CD4-positive, alpha-beta T cell treated with Interleukin-17A for 1 hour (primary cell): Measurements from ENCODE around the gene DBNL.
"Not testable (repeated sequence)": the region's sequence is repeated elsewhere in the genome, so short reads cannot be mapped to it uniquely, and the experiment has no call there.

ENCODE experiments used
- DNase-seq: peaks from one replicate; pipeline ENCODE4 v3.0.0-alpha.2; 2020

The DBNL gene

DNA sequence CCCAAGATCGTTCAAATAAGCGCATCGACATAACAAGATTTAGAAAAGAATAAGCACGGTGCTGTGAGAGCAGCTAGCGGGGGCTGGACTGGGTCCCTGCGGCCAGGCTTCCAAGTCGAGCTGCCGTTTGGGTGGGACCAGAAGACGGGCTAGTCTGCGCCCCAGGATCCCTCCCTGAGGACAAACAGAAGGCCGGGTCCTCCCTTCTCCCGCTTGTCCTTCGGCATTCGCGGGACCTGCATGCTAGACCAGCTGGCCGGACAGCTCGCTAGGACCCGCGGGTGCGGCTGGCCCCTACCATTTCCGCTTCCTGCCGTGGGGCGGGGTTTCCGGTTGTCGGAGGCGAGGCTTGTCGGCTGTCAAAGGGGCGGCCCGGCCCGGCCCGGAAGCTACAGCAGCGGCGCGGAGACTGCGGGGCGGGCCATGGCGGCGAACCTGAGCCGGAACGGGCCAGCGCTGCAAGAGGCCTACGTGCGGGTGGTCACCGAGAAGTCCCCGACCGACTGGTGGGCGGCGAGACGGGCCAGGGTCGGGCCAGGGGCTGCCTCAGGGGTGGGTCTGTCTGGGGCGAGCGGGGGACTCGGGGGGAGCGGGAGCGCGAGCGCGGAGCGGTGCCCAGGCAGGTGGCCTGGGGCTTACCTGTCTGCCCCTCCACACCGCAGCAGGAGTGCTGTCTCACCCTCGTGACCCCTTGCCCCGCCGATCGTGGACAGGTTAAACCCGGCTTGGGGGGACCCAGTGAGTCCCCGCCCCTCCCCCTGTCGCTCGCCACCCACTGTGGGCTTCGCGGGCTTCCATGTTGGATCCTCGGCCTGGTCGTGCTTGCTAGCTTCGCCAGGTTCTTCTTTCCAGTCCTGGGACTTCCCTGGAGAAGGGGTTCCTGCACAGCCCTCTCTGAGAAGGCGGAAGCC is at the start of gene DBNL:
Gene DBNL, plus strand, starts transcription at position 388 of the 911 bp plus-strand sequence. Its CDS starts 36 bp downstream, at position 424.
- DNase-seq = peak; percentile 88

DNA sequence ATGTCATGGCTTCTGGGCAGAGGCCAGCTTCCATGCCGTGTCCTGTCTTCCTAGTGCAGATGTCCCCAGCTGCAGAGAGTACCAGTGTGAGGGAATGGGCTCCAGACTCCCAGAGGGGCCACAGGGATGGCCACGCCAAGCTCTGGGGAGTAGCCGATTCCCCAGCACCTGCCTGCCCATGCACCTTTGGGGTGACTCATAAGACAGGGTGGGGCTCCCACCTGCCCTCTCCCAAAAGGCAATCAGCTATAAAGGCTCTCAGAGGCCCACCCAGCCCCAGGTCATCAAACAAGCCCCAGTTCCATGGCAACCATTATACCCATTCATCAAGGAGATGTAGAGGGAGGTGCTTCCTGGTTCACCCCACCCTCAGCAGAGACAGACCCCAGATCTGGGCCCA is 47.0 kb upstream of the DBNL start, which contains the start of gene SPDYE1:
Gene SPDYE1, plus strand, starts transcription at position 366 of the 400 bp plus-strand sequence. CDS start 2,053 bp downstream, outside the sequence.
- not testable (repeated sequence) for DNase-seq

DNA sequence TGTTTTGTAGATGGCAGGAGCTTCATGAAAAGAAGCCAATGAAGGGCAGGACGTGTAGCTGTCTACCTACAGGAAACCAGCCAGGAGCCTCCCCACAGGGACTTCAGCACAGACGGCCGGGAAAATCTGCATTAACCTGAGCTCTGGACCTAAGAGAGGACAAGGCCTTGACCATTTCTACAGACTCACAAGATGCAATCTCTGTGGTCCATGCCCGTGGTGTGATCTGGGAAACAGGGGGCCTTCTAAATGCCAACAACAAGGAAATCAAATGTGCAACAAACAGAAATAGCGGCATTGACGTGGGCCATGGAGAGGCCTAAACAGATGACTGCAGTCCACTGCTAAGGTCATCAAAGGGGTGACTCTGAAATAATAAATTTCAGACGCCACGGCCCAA is 32.4 kb upstream of the DBNL start:
- DNase-seq = not testable (repeated sequence)

DNA sequence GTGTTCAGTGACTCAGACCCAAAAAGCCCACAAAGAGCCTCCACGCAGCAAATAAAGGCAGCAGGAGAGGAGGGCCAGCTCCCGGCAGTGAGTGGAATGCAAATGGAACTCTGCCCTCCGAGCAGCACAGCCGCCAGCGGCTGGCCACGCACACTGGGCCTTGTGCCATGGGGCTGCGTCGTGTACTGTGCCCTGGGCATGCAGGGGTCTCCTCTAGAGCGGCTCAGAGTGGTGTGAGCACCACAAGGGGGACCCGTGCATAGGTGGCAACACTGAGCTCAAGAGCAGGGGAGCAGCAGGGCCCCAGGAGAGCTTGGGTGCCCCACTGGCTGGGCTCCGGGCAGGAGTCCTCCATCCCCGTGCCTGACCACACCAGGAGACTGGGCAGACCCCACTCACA is 29.4 kb upstream of the DBNL start:
- not testable (repeated sequence) for DNase-seq

DNA sequence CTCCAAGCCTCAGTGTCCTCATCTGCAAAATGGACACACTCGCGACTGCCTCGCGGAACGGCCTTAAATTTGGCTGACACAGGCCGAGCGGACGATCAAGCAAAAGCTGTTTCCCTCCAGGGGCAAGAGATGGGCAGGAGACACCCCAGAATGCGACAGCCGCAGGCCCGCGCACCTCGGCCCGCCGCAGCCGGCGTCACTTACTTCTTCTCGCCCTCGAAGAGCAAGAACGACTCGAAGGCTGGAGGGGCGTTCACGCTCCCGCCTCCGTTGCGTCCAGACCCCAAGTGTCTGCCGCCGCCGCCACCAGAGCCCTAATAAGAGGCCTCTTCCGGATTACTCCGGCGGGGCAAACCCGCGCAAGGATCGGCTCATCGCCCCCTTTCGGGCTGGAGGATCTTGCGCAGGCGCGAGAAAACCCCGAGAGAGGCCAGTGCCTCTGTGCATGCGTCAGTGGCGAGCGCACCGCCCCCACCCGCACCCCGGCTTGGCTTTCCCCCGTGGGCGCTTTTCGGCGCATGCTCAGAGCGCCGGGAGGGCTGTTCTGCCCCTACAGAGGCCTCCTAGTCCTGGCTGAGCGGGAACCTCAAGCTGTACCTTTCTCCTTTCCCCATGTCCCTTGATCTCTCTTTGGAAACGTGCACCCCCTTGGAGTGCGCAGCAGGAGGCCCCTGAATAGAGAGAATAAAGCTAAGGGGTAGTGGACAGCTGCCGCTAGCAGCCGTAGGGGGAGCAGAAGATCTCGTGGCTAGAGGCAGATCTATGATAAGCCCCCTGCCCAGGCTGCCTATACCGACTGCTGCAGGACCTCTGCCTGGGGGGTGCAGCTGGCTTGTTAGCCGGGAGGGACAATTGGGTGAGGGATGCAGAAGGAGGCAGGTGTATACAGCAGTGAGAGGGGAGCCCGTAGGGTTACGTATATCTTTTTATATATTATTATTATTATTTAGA is 25.4 kb upstream of the DBNL start:
- DNase-seq = peak; percentile 100

DNA sequence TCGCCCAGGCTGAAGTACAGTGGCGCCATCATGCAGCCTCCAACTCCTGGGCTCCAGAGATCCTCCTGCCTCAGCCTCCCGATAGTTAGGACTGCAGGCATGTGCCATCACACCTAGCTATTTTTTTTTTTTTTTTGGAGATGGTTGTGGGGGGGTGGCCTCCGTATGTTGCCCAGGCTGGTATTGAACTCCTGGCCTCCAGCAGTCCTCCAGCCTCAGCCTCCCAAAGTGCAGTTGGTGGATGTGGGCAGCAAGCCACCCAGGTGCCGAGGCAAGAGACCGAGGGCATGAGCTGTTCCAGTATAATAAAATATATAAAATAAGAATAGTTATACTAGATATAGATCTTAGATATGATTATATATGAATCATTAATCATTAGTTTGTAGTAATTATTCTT is 24.7 kb upstream of the DBNL start:
- DNase-seq = not testable (repeated sequence)

DNA sequence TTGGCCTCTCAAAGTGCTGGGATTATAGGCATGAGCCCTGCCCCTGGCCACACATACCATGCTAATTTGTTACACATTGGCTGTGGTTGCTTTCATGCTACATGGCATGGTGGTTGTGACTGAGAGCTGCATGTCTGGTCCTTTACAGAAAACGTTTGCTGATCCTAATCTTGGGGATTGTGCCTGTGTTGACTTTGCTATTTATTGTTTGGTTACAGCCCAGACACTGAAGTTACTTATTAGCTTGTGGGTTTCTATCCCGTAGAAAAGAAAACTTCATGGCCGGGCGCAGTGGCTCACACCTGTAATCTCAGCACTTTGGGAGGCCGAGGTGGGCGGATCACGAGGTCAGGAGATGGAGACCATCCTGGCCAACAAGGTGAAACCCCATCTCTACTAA is 22.4 kb upstream of the DBNL start:
- DNase-seq = not testable (repeated sequence)

DNA sequence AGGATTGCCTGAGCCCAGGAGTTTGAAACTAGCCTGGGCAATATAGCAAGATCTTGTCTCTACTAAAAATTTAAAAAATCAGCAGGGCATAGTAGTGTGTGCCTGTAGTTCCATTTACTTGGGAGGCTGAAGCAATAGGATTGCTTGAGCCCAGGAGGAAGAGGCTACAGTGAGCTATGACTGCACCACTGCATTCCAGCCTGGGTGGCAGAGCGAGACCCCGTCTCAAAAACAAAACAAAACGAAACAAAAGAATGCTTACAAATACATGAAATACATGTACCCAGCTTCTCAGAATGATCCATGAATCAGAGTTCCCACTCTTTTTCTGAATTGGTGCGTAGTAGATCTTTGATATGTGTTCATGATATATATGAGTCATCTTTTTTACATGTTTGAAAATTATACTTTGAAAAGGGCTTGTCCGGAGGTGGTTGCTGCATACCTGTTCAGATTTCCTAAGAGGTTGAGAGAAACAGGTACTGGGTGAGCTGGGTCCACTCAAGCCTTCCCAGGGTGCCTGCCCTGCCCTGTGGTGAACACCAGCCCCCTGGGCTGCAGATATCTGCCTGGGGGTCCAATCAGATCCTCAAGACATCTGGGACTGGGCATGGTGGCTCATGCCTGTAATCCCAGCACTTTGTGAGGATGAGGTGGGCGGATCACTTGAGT is 21.6 kb upstream of the DBNL start:
- DNase-seq = not testable (repeated sequence)

DNA sequence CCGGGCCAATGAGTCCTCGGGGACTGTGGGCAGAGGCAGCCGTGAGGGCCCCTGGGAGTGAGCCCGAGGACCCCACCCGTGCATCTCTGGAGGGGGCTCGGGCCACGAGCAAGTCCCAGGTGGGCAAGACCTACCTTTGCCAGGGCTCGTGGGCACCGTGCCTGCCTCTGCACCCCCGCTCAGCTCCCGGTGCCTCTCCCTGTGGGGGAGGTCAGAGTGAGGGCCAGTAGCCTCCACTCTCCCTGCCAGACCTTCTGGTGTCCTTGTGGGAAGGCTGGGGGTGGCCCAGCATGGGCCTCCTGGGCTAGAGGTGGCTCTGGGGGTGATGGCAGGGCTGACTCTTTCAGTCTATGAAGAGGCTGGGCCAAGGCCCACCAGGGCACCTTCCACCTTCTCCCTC is 15.1 kb upstream of the DBNL start:
- not testable (repeated sequence) for DNase-seq

DNA sequence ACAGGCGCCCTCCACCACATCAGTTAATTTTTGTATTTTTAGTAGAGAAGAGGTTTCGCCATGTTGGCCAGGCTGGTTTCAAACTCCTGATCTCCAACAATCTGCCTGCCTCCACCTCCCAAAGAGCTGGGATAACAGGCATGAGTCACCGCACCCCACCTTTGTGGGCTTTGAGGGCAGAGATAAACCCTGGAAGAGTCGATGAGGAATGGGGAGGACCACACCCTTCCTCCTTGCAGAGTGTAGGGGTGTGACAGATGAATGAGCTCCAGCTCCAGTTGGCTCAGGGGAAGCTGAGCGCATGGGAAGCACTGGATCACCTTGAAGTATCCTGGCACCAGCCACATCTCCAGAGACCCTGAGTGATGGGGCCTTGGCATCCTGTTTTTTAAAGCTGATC is 14.5 kb upstream of the DBNL start:
- DNase-seq = not testable (repeated sequence)

DNA sequence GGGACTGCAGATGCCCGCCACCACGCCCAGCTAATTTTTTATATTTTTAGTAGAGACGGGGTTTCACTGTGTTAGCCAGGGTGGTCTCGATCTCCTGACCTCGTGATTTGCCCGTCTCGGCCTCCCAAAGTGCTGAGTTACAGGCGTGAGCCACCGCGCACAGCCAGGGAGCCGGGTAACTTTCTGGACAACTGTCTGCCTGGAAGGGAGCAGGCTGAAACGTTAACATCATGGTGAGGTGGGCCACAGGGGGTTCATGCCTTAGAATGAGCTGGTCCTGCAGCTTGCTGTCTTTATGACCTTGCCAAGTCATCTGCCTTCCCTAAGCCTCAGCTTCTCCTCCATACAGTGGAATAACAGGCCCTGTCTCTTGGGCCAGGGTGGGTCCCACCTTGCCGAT is 13.2 kb upstream of the DBNL start:
- DNase-seq = not testable (repeated sequence)

DNA sequence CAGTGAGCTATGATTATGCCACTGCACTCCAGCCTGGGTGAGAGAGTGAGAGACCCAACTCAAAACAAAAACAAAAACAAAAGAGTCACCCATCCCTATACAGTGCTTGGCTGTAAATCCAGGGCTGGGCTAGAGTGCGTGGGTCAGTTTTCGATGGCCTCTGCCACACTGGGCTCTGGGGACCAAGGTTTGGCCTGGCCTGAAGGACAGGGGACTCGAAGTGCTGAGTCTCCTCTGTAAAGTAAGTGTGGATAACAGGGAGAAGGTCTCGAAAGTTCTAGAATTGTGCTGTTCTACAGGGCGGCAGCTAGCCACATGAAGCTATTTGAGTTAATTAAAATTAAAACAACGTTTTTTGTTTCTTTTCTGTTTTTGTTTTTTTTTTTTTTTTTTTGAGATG is 12.5 kb upstream of the DBNL start:
- DNase-seq = not testable (repeated sequence)

DNA sequence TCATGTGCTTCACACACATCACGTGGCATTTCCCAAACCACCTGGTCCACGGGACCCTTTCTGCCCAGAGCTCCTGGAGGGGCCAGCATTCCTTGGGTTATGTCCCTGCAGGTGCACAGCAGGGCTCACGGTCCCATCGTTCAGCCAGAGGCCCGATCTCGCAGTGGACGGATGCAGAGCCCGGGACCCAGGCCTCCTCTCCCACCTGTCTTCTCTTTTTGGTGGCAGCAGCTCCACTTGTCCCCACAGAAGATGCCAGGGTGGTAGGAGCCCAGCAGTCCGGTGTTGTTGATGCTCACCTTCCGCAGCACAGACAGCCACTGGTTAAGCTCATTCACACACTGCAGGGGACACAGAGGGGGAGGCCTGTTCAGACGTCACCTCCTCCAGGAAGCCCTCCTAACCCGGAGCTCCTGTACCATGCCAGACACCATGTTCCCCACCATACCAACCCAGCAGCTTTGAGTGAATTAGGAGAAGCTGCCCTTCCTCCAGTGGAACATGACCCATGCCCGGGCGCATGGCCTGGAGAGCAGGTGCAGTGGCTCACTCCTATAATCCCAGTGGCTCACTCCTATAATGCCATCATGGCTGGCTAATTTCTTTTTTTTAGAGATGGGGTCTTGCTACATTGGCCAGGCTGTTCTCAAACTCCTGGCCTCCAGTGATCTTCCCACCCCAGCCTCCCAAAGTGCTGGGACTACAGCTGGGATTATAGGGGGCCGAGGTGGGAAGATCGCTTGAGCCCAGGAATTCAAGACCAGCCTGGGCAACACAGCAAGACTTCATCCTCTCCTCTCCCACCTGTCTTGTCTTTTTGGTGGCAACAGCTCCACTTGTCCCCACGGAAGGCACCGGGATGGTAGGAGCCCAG is 10.3 kb upstream of the DBNL start:
- DNase-seq = not testable (repeated sequence)

DNA sequence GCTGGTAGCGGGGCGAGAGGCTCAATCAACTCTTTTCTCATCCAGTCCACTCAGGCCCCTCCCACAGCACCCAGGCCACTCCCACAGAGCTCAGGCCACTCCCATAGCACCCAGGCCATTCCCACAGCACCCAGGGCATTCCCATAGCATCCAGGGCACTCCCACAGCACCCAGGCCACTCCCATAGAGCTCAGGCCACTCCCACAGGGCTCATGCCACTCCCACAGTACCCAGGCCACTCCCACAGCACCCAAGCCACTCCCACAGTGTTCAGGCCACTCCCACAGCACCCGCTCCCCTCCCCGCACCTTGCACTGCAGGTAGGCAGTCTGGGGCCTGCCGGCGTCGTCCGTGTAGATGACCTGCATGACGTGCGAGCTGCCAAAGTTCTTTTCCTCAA is 8.1 kb upstream of the DBNL start:
- DNase-seq = peak; percentile 63

DNA sequence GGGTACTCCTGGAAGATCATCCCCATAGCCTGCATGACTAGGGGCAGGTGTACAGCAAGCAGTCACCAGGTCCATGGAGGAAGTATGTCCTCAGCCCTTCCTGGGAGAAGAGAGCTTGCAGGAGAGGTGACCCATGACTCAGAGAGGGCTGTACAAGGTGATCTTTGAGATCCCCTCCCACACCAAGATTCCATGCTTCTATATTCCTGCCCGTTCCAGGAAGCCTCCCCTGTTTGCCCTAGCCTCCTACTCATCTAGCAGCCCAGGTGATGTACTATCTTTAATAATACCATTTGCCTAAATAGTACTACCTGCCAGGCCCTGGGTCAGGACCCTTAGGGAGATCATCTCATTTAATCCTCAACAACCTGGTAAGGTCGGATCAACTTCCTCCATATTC is 6.6 kb upstream of the DBNL start:
- not testable (repeated sequence) for DNase-seq

DNA sequence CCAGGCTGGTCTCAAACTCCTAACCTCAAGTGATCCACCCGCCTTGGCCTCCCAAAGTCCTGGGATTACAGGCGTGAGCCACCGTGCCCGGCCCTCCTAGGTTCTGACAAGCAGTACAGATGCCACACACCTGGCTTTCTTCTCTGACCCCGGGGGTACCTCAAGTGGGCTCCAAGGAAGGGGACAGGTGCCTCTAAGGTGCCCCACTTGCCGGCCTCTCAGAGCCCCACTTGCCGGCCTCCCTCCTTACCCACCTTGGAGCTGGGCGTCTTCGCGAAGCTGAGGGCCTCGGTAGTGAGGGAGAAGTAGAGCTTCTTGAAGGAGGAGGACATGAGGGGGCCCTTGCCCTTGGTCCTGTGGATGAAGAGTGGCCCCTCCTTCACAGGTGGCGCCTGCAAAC is 5.9 kb upstream of the DBNL start:
- DNase-seq = not testable (repeated sequence)

DNA sequence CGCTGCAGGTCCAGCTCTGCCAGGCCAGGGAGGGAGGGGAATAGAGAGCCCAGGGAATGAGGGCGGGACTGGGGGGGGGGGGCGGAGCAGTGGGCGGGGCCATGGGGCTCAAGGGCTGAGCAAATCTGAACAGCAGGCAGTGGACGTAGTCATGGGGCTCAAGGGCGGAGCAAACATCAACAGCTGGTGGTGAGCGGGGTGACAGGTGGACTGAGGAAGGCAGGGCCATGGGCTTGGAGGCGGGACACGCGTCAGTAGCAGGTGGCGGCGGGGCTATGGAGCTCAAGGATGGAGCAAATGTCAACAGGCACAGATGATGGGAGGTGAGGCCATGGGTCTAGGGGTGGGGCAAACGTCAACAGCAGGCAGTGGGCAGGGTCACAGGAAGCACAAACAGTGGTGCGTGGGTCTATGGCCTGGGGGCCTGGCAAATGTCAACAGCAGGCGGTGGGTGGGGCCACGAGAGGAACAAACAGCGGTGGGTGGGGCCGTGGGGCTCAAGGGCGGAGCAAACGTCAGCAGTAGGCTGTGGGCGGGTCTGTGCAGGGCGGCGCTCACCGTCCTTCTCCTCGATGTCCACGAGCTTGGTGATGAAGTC is 5.4 kb upstream of the DBNL start:
- peak; percentile 91 for DNase-seq

DNA sequence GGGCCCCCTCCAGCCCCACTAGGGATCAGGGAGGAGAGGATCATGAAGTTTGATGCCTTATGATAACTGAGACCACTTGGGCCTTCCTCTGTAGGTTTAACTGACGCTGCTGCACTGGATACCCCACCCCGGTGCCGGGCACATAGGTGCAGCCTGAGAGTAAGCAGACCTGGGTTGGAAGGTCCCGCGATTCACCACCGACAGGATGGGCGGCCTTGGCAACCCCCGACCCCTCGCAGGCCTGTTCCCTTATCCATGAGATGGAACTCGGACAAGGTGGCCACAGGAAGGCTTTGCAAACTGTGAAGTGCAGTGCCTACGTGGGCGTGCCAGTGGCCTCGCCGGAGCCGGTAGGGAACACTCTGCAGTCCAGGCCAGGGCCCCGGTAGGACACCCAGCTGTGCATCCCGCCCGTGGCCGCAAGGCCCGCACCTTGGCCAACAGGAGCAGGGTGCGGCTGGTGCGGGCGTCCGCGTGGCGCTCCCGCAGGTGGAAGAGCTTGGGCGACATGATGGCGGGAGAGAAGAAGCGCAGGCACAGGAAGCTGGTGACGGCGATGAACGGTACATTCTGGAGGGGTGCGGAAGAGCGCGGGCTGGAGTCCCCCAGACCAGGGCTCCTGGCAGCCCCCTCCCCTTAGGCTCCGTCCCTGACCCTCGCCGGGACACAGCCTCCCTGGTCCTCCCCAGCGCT is 4.6 kb upstream of the DBNL start:
- DNase-seq = not testable (repeated sequence)

DNA sequence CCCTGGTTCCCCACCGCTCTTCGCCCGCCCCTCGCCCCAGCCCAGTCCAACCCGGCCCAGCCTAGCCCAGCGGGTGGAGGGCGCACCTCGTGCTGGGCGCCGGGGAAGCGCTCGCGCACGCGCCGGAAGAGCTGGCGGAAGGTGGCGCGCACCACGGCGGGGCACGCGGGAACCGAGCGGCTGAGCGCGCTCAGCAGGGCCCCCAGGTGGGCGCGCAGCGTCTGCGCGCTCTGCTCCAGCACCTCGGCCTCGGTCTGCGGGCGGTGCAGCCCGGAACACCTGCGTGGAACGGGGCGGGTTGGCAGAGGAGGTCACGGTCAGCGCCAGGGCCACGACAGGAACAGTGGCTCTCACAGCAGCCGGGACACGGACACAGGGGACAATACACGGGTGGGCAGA is 4.0 kb upstream of the DBNL start:
- DNase-seq = peak; percentile 78

DNA sequence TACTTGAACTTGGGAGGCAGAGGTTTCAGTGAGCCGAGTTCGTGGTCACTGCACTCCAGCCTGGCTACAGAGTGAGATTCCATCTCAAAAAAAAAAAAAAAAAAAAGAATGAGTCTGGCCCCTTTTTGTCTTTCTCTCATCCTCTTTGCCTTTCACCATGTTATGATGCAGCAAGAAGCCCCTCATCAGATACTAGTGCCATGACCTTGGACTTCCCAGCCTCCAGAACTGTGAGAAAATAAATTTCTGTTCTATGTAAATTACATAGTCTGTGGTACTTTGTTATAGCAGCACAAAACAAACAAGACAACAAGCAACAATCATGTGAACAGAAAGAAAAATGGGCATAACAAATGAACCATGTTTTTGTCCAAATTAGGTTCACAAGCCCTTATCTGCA is 2.3 kb upstream of the DBNL start:
- DNase-seq = no peak

DNA sequence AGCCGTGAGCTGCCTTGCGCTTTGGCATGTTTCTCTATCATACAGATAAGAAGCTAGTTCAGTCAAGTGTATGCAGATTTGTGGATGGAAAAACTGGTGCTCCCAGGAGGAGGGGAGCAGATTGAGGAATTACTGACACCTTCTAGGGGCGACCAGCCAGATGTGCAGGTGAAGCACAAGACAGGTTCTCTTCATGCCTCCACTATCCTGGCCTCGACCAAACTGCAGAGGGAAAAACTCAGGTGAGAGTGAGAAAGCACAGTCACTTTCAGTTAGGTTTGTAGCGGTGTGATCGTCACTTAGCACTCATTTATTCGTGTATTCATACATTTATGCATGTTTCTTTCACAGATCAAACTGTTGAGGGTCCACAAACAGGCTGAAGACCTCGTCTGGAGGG is 600 bp upstream of the DBNL start:
- no peak for DNase-seq
